GM19397 (cell line): ENCODE data around the gene ABO.
"Not testable (repeated sequence)": the region's sequence is repeated elsewhere in the genome, so short reads cannot be mapped to it uniquely, and the experiment has no call there.

ENCODE experiments used
- ATAC-seq: cut with Tn5 transposase; IDR thresholded peaks from one replicate; pipeline ENCODE4 v1.9.1; 2021; ENCODE audit warnings: mild to moderate bottlenecking, moderate library complexity; ENCODE audit not compliant: unreplicated experiment

ABO gene

GRCh38 chr9:133227242-133227860 lies 47.6 kb downstream of the ABO start:
- no peak for ATAC-seq

GRCh38 chr9:133226219-133227171 lies 48.5 kb downstream of the ABO start:
- ATAC-seq, result no peak

- no peak for ATAC-seq
These were observed 49.6 kb downstream of the ABO start for GRCh38 chr9:133225171-133226011.

GRCh38 chr9:133224762-133225161 lies 50.2 kb downstream of the ABO start:
- no peak for ATAC-seq

GRCh38 chr9:133223159-133223756 lies 51.7 kb downstream of the ABO start:
- ATAC-seq, result not testable (repeated sequence)

GRCh38 chr9:133221994-133222393 lies 53.0 kb downstream of the ABO start:
- ATAC-seq, result not testable (repeated sequence)

- ATAC-seq, result no peak
These were observed 53.7 kb downstream of the ABO start for GRCh38 chr9:133221177-133221809.

GRCh38 chr9:133218049-133218975 lies 56.7 kb downstream of the ABO start:
- ATAC-seq, result not testable (repeated sequence)

GRCh38 chr9:133217333-133217988 lies 57.5 kb downstream of the ABO start:
- ATAC-seq, result not testable (repeated sequence)

GRCh38 chr9:133214276-133214675 lies 60.7 kb downstream of the ABO start:
- ATAC-seq, result not testable (repeated sequence)

GRCh38 chr9:133210609-133211008 lies 64.4 kb downstream of the ABO start:
- no peak for ATAC-seq

- ATAC-seq, result no peak
These were observed 64.8 kb downstream of the ABO start for GRCh38 chr9:133210202-133210532.

GRCh38 chr9:133209327-133210201 lies 65.4 kb downstream of the ABO start:
- ATAC-seq, result not testable (repeated sequence)

- not testable (repeated sequence) for ATAC-seq
These were observed 66.1 kb downstream of the ABO start, which contains the start of gene OBP2B for GRCh38 chr9:133208880-133209300. OBP2B (minus strand) TSS chr9:133209250; CDS start chr9:133209199, 51 bp downstream.

- not testable (repeated sequence) for ATAC-seq
These were observed 66.7 kb downstream of the ABO start for GRCh38 chr9:133208171-133208879.

- ATAC-seq, result no peak
These were observed 67.3 kb downstream of the ABO start for GRCh38 chr9:133207540-133208170.
